ENCODE results near the gene PLCD3. TPM values are rescaled to one million over a fixed set of nuclear protein-coding genes. Genes with fewer than 3 reads are reported as not detected.
A peak's percentile ranks its signal among the peaks of the same experiment; 100 is the strongest.

The PLCD3 gene
- total and polyA plus RNA-seq, 2 of the 13 experiments (the other 11 are each of a cell fraction or from before 2014, with no cell fraction given), result 11.3 to 39.1 TPM

DNA sequence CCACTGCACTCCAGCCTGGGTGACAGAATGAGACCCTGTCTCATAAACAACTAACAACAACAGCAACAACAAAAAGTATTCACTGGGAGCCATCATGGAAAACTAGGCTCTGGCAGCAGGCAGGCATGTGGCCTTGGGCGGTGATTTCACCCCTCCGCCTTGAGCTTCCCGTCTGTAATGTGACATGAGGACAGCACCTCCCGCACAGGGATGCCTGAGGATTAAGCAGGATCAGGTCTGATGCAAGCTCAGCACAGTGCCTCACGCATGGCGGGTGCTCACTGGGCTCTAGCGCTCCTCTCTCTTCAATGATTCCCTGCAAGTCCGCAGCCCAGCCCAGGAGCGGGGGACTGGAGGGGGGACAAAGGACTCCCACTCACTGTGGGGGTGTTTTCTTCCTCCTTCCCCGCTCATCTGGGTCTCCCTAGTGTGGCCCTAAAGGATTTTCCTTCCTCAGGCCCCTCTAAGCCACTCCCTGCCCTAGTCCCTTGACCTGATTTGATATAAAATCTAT lies 2.8 kb downstream of the PLCD3 start (continued):
- TF ChIP-seq ZNF605 (CRISPR knock-in tag; IDR thresholded peaks at IDR 0.05) (peak; percentile 66), KDM5B (CRISPR knock-in tag; IDR thresholded peaks at IDR 0.05; ENCODE audit: borderline replicate concordance) (peak; percentile 51; the same call in 1 of the 2 replicates), PITX1 (CRISPR knock-in tag; IDR thresholded peaks at IDR 0.05) (peak; percentile 96), ELF3 (CRISPR knock-in tag; IDR thresholded peaks at IDR 0.05) (peak; percentile 72; the same call in 1 of the 2 replicates), ZNF629 (CRISPR knock-in tag; conservative IDR thresholded peaks at IDR 0.05) (no peak), FOXP1 (IDR thresholded peaks at IDR 0.05) (no peak), FOXP1 (CRISPR knock-in tag; IDR thresholded peaks at IDR 0.05) (peak; percentile 38; the same call in 1 of the 2 replicates), ISX (CRISPR knock-in tag; conservative IDR thresholded peaks at IDR 0.05) (no peak), RFX1 (IDR thresholded peaks at IDR 0.05) (no peak), ZNF235 (CRISPR knock-in tag; IDR thresholded peaks at IDR 0.05; ENCODE audit: borderline replicate concordance) (no peak), ZNF367 (CRISPR knock-in tag; IDR thresholded peaks at IDR 0.05; ENCODE audit: borderline replicate concordance) (no peak), ZNF891 (CRISPR knock-in tag; IDR thresholded peaks at IDR 0.05) (peak; percentile 27; the same call in 1 of the 2 replicates), MXD4 (CRISPR knock-in tag; IDR thresholded peaks at IDR 0.05) (peak; percentile 29; the same call in 1 of the 2 replicates), ZNF329 (CRISPR knock-in tag; IDR thresholded peaks at IDR 0.05; ENCODE audit: low read depth) (no peak), ZNF350 (CRISPR knock-in tag; IDR thresholded peaks at IDR 0.05; ENCODE audit: borderline replicate concordance, low read depth) (peak; percentile 73), ZNF264 (CRISPR knock-in tag; IDR thresholded peaks at IDR 0.05) (no peak), CC2D1A (CRISPR knock-in tag; IDR thresholded peaks at IDR 0.05) (no peak), TBX3 (IDR thresholded peaks at IDR 0.05; ENCODE audit: borderline replicate concordance) (no peak), SP5 (CRISPR knock-in tag; IDR thresholded peaks at IDR 0.05; ENCODE audit: borderline replicate concordance, low read depth) (peak; percentile 40)
- TF ChIP-seq, protein P1, sequence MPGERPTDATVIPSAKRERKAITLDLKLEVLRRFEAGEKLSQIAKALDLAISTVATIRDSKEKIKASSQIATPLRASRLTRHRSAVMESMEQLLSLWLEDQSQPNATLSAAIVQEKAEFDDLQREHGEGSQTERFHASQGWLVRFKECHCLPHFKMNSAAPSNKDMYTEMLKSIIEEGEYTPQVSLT (CRISPR knock-in tag; IDR thresholded peaks at IDR 0.05; ENCODE audit: borderline replicate concordance, low read depth), result no peak
- TF ChIP-seq, protein P2, sequence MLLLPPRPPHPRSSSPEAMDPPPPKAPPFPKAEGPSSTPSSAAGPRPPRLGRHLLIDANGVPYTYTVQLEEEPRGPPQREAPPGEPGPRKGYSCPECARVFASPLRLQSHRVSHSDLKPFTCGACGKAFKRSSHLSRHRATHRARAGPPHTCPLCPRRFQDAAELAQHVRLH (CRISPR knock-in tag; IDR thresholded peaks at IDR 0.05; ENCODE audit: borderline replicate concordance, low read depth), result peak; percentile 50; the same call in 1 of the 2 replicates
- TF ChIP-seq, protein P3, sequence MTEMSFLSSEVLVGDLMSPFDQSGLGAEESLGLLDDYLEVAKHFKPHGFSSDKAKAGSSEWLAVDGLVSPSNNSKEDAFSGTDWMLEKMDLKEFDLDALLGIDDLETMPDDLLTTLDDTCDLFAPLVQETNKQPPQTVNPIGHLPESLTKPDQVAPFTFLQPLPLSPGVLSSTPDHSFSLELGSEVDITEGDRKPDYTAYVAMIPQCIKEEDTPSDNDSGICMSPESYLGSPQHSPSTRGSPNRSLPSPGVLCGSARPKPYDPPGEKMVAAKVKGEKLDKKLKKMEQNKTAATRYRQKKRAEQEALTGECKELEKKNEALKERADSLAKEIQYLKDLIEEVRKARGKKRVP (CRISPR knock-in tag; IDR thresholded peaks at IDR 0.05), result peak in 1 of 2 experiments; percentile 97; a peak in 2 of 4 replicates
- TF ChIP-seq, protein P4, sequence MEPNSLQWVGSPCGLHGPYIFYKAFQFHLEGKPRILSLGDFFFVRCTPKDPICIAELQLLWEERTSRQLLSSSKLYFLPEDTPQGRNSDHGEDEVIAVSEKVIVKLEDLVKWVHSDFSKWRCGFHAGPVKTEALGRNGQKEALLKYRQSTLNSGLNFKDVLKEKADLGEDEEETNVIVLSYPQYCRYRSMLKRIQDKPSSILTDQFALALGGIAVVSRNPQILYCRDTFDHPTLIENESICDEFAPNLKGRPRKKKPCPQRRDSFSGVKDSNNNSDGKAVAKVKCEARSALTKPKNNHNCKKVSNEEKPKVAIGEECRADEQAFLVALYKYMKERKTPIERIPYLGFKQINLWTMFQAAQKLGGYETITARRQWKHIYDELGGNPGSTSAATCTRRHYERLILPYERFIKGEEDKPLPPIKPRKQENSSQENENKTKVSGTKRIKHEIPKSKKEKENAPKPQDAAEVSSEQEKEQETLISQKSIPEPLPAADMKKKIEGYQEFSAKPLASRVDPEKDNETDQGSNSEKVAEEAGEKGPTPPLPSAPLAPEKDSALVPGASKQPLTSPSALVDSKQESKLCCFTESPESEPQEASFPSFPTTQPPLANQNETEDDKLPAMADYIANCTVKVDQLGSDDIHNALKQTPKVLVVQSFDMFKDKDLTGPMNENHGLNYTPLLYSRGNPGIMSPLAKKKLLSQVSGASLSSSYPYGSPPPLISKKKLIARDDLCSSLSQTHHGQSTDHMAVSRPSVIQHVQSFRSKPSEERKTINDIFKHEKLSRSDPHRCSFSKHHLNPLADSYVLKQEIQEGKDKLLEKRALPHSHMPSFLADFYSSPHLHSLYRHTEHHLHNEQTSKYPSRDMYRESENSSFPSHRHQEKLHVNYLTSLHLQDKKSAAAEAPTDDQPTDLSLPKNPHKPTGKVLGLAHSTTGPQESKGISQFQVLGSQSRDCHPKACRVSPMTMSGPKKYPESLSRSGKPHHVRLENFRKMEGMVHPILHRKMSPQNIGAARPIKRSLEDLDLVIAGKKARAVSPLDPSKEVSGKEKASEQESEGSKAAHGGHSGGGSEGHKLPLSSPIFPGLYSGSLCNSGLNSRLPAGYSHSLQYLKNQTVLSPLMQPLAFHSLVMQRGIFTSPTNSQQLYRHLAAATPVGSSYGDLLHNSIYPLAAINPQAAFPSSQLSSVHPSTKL (CRISPR knock-in tag; IDR thresholded peaks at IDR 0.05), result peak; percentile 74
